ENCODE data around the gene ZNF691.

- TF ChIP-seq CTCF (IDR thresholded peaks at IDR 0.05), result no peak
- no peak for TF ChIP-seq POLR2A (IDR thresholded peaks at IDR 0.05)
Measured at GRCh38 chr1:42807056-42807668, 39.3 kb upstream of the ZNF691 start.

All from testis (tissue), 2 donors.